Activated CD4-positive, alpha-beta T cell treated with anti-CD3 and anti-CD28 coated beads, Interleukin-2, amount 10 ng/mL, durations not matched to agents 24 days and 14 days (primary cell): Measurements from ENCODE around the gene SLC23A2. TPM values are rescaled to one million over a fixed set of nuclear protein-coding genes. Genes with fewer than 3 reads are reported as not detected.
A peak's percentile ranks its signal among the peaks of the same experiment; 100 is the strongest.
"Not testable (repeated sequence)": the region's sequence is repeated elsewhere in the genome, so short reads cannot be mapped to it uniquely, and the experiment has no call there.

Experiments used
- DNase-seq: peaks from one replicate; pipeline ENCODE4 v3.0.0; 2022
- H3K27ac Mint-ChIP-seq: one replicate; pipeline ENCODE4 v1.8.0; 2022; ENCODE audit warnings: mild to moderate bottlenecking, mixed read lengths
- H3K27me3 Mint-ChIP-seq: one replicate; pipeline ENCODE4 v1.8.0; 2022; ENCODE audit warnings: mixed read lengths
- H3K36me3 Mint-ChIP-seq: one replicate; pipeline ENCODE4 v1.8.0; 2022; ENCODE audit warnings: low read depth, mild to moderate bottlenecking, mixed read lengths
- H3K4me1 Mint-ChIP-seq: one replicate; pipeline ENCODE4 v1.8.0; 2021; ENCODE audit warnings: mixed read lengths
- H3K4me3 Mint-ChIP-seq: one replicate; pipeline ENCODE4 v1.8.0; 2022; ENCODE audit warnings: mild to moderate bottlenecking, moderate library complexity, mixed read lengths
- H3K9me3 Mint-ChIP-seq: one replicate; pipeline ENCODE4 v1.8.0; 2021; ENCODE audit warnings: mixed read lengths
- intact Hi-C: fragments of 100-400 bp; cut with micrococcal nuclease; formaldehyde crosslinking; loops from one replicate; pipeline ENCODE4 v1.15.1; 2023
- total RNA-seq: library from RNA; stranded (reverse); gene quantifications from 2 replicates; pipeline ENCODE4 v1.2.3, GENCODE V29; 2022

The SLC23A2 gene
- total RNA-seq, 1 donor from 2014 or later, result 26.9 TPM

DNA sequence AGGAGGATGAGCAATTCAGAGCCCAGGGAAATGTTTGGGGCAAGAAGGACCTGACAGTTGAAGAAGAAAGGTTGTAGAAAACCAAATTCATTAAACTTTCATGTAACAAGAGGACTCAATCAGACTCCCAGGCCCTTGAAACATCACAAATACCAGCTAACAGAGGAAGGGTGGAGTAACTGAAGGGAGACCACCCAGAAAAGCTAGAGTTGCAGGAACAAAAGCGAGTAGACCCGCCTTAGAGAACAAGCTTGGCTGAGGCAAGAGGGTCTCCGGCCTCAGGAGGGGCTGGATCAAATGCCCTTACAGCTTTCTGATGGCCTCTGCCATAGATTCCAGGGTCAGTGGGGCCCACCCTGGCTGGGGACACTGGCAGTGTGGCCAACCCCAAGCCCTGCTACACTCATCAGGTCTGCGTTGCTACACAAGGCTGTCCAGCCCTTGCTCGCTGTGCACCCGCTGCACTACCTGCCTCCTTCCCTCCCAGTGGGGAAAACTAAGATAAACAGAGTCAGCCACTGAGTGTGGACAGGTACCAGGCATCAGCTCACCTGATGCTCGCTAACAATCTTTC is 110.0 kb downstream of the SLC23A2 start:
- no peak overlapping the region for H3K4me3 Mint-ChIP-seq
- H3K36me3 Mint-ChIP-seq, result peaks cover 13% of the 10 kb centered on the region
- no peak overlapping the region for H3K27ac Mint-ChIP-seq
- intact Hi-C loops, result no loop called here
- peaks cover 6% of the 10 kb centered on the region for H3K4me1 Mint-ChIP-seq
- H3K9me3 Mint-ChIP-seq, result no peaks in the 10 kb centered on the region
- DNase-seq, result no peak
- no peaks in the 10 kb centered on the region for H3K27me3 Mint-ChIP-seq

DNA sequence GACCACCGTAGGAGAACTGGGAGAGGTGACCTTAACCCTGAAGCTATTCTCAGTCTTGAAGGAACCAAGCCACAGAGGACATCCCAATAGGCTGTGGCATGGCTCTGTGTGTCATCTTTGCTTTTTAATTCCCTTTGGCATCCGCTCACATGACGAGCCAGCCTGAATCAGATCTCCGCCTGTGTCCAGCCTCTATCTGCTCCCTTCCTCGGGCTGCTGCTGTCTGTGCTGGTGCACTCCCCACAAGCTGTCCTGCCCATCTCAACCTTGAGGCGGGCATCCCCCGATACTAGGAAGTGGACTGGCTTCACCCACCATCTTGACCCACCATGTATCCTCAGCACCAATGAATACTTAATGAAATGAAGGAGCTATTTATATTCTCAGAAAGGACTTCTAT is 111.9 kb downstream of the SLC23A2 start:
- H3K27ac Mint-ChIP-seq, result no peak overlapping the region
- no peak for DNase-seq
- peaks cover 3% of the 10 kb centered on the region for H3K4me1 Mint-ChIP-seq
- H3K9me3 Mint-ChIP-seq, result no peaks in the 10 kb centered on the region
- intact Hi-C loops, result no loop called here
- H3K4me3 Mint-ChIP-seq, result no peak overlapping the region
- H3K36me3 Mint-ChIP-seq, result peaks cover 16% of the 10 kb centered on the region
- H3K27me3 Mint-ChIP-seq, result no peaks in the 10 kb centered on the region

DNA sequence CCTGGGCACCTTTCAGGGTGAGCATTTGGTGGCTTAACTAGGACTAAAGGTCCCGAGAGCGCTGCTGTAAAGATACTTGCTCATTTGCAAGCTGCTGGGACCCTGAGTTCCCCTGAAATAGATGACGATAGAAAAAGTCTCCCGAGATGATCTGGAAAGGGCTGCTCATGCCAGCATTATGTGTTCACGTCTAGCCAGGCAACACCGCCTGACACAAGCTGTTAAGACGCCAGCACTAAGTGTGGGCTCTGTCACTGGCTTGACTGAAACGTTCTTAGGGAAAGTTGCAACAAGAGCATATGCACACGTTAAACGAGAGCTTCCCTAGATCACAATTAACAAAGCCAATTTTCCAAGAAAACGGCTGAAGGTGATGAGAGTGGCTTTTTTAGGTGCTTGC is 113.7 kb downstream of the SLC23A2 start:
- no peak for DNase-seq
- no peaks in the 10 kb centered on the region for H3K27me3 Mint-ChIP-seq
- H3K4me1 Mint-ChIP-seq, result peaks cover under 1% of the 10 kb centered on the region
- H3K9me3 Mint-ChIP-seq, result no peaks in the 10 kb centered on the region
- no peak overlapping the region for H3K4me3 Mint-ChIP-seq
- peaks cover 23% of the 10 kb centered on the region for H3K36me3 Mint-ChIP-seq
- no peak overlapping the region for H3K27ac Mint-ChIP-seq
- intact Hi-C loops, result no loop called here

GRCh38 chr20:4886771-4887527 is 114.4 kb downstream of the SLC23A2 start:
- no peaks in the 10 kb centered on the region for H3K4me1 Mint-ChIP-seq
- intact Hi-C loops, result no loop called here
- no peak overlapping the region for H3K27ac Mint-ChIP-seq
- H3K27me3 Mint-ChIP-seq, result no peaks in the 10 kb centered on the region
- H3K36me3 Mint-ChIP-seq, result peaks cover 23% of the 10 kb centered on the region
- no peaks in the 10 kb centered on the region for H3K9me3 Mint-ChIP-seq
- no peak overlapping the region for H3K4me3 Mint-ChIP-seq
- no peak for DNase-seq

- Mint-ChIP-seq H3K27ac (no peak overlapping the region), H3K9me3 (no peaks in the 10 kb centered on the region), H3K36me3 (peaks cover 32% of the 10 kb centered on the region), H3K4me1 (peaks cover 3% of the 10 kb centered on the region), H3K4me3 (no peak overlapping the region), H3K27me3 (no peaks in the 10 kb centered on the region)
- intact Hi-C loops, result no loop called here
- no peak for DNase-seq
Observed at GRCh38 chr20:4885877-4886276, 115.4 kb downstream of the SLC23A2 start.

DNA sequence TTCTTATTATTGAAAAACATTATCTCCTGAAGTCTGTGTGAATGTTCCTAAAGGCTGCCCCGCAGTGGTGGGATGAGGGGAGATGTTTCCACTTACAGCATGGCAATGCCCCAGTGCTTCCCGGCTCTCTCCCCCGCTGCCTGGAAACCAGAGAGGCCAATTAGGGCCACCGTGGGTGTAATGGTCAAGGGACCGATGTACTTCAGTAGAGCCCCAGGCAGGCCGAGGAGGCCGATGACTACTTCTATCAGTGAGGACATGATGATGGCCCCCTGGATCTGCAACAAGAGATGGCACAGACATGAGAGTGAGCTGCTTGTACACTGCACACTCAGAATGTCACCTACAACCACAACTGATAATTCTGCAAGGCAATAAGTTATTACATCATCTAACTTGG is 117.8 kb downstream of the SLC23A2 start:
- H3K9me3 Mint-ChIP-seq, result no peaks in the 10 kb centered on the region
- H3K27ac Mint-ChIP-seq, result no peak overlapping the region
- no peaks in the 10 kb centered on the region for H3K27me3 Mint-ChIP-seq
- H3K4me3 Mint-ChIP-seq, result no peak overlapping the region
- peaks cover 40% of the 10 kb centered on the region for H3K36me3 Mint-ChIP-seq
- peaks cover 6% of the 10 kb centered on the region for H3K4me1 Mint-ChIP-seq
- intact Hi-C loops, result no loop called here
- no peak for DNase-seq

- no peak for DNase-seq
- intact Hi-C loops, result no loop called here
- peaks cover 40% of the 10 kb centered on the region for H3K36me3 Mint-ChIP-seq
- H3K9me3 Mint-ChIP-seq, result no peaks in the 10 kb centered on the region
- no peak overlapping the region for H3K4me3 Mint-ChIP-seq
- H3K27me3 Mint-ChIP-seq, result no peaks in the 10 kb centered on the region
- H3K27ac Mint-ChIP-seq, result no peak overlapping the region
- peaks cover 6% of the 10 kb centered on the region for H3K4me1 Mint-ChIP-seq
Observed at GRCh38 chr20:4883051-4883450, 118.3 kb downstream of the SLC23A2 start.

DNA sequence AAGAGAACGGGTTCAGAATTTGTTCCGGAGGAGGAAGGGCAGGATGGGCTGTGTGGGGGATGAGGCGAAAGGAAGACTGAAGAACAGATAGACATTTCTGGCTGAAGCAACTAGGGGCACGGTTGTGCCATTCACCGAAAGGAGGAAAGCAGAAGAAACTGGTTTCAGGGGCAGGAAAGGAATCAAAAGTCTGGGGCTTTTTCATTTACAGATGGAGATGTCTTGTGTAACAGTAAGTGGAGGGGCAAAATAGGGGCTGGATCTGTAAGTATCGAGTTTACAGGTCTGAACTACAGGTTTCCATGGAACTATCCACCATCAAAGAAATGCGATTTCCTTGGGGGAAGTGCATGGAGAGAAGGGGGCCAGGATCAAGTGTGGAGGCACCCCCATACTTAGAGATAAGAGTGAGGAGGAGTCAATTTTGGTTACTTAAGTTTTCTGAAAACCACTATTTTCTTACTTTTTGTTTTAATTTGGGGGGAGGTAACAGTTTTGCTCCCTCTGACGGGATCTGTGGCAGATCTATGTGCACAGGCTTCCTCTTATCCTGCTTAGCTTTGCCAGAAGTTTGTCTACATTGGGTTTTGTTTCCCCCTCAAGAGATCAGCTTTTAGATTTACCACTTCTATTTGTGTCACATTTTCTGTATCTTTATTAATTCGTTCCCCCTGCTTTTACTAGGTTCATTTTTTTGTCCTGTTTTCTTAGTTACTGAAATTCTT is 120.1 kb downstream of the SLC23A2 start:
- no peak for DNase-seq
- peak overlapping the region; percentile 14 for H3K27ac Mint-ChIP-seq
- peaks cover 6% of the 10 kb centered on the region for H3K4me1 Mint-ChIP-seq
- H3K36me3 Mint-ChIP-seq, result peaks cover 40% of the 10 kb centered on the region
- no peak overlapping the region for H3K4me3 Mint-ChIP-seq
- H3K9me3 Mint-ChIP-seq, result no peaks in the 10 kb centered on the region
- no peaks in the 10 kb centered on the region for H3K27me3 Mint-ChIP-seq
- intact Hi-C loops, result no loop called here

- Mint-ChIP-seq H3K4me1 (peaks cover 6% of the 10 kb centered on the region), H3K27me3 (no peaks in the 10 kb centered on the region), H3K27ac (peak overlapping the region; percentile 15)
Observed at GRCh38 chr20:4880051-4880450, 121.3 kb downstream of the SLC23A2 start.

DNA sequence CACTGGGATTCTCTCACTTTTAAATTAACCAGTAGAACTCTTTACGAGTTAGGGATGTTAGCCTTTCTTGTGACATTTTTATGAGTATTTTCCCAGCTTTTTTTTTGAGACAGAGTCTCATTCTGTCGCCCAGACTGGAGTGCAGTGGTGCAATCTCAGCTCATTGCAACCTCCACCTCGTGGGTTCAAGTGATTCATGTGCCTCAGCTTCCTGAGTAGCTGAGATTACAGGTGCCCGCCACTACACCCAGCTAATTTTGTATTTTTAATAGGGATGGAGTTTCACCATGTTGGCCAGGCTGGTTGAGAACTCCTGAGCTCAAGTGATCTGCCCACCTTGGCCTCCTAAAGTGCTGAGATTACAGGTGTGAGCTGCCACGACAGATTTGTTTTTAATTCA is 123.2 kb downstream of the SLC23A2 start:
- H3K36me3 Mint-ChIP-seq, result peaks cover 38% of the 10 kb centered on the region
- intact Hi-C loops, H3K27ac Mint-ChIP-seq, H3K9me3 Mint-ChIP-seq, H3K4me1 Mint-ChIP-seq, H3K4me3 Mint-ChIP-seq, DNase-seq, H3K27me3 Mint-ChIP-seq: not testable (repeated sequence)

More at GRCh38 chr20:4880051-4880450, 121.3 kb downstream of the SLC23A2 start:
- Mint-ChIP-seq H3K36me3 (peaks cover 42% of the 10 kb centered on the region), H3K9me3 (no peaks in the 10 kb centered on the region), H3K4me3 (no peak overlapping the region)
- intact Hi-C loops, result no loop called here
- DNase-seq, result no peak

DNA sequence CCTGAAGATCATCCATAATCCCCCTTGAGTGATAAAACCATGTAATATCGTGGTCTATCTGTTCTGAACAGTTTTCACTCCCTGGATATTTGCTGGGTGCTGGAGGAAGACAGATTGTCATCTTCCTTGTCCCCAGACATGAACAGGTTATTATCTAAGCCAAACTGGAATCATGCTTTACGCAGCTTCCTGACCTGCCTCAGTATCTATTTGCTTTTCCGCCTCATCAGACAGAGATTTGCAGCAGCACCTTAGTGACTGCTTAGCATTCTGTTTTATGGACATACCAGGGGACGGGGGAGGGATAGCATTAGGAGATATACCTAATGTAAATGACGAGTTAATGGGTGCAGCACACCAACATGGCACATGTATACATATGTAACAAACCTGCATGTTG is 124.6 kb downstream of the SLC23A2 start:
- Mint-ChIP-seq H3K4me3 (no peak overlapping the region), H3K9me3 (no peaks in the 10 kb centered on the region), H3K36me3 (peaks cover 40% of the 10 kb centered on the region), H3K27me3 (no peaks in the 10 kb centered on the region), H3K4me1 (peaks cover 6% of the 10 kb centered on the region), H3K27ac (no peak overlapping the region)
- no peak for DNase-seq
- intact Hi-C loops, result no loop called here

DNA sequence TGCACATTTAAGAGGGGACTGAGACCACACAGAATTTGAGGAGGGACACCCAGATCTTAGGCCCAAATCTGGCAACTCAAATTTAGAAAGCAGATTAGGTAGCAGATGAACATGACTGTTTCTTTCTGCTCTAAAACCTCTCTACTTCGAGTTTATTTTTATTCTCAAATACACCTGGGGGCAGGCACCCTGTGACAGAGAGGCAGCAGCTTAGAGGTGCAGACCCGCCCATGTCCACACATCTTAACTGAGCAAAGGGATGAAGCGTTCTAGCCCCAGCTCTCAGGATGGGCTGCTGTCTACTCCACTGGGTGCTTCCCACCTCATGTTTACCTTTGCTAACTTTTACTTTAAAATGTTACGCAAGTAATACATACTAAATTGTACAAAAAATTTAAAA is 125.0 kb downstream of the SLC23A2 start:
- H3K4me1 Mint-ChIP-seq, result peaks cover 3% of the 10 kb centered on the region
- no peaks in the 10 kb centered on the region for H3K27me3 Mint-ChIP-seq
- no peaks in the 10 kb centered on the region for H3K9me3 Mint-ChIP-seq
- H3K4me3 Mint-ChIP-seq, result no peak overlapping the region
- H3K27ac Mint-ChIP-seq, result no peak overlapping the region
- H3K36me3 Mint-ChIP-seq, result peaks cover 36% of the 10 kb centered on the region
- DNase-seq, result no peak
- intact Hi-C loops, result no loop called here

DNA sequence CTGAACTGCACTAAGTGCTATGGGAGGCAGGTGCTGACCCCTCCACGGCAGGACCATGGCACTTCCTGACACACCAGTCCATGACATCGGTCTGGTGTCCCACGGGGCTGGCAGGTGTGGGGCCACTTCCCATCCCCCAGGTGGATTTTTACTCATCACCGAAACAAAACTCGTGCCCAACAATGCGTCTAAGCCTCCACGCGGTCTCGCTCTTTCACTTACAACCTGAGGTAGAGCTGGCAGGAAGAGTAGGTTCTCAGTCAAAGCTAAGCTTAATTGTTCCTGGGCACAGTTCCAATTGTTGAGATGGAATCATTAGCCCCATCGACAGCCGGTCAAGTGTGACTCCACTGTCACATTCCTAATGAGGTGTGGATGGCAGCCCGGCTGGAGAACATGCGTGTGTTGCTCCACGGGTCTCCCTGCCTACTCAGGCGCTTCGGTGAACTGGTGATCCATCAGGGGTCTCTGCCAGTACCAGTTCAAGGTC is 125.7 kb downstream of the SLC23A2 start:
- no peak overlapping the region for H3K4me3 Mint-ChIP-seq
- H3K9me3 Mint-ChIP-seq, result no peaks in the 10 kb centered on the region
- H3K4me1 Mint-ChIP-seq, result peaks cover 3% of the 10 kb centered on the region
- H3K27me3 Mint-ChIP-seq, result no peaks in the 10 kb centered on the region
- intact Hi-C loops, result no loop called here
- H3K27ac Mint-ChIP-seq, result no peak overlapping the region
- no peak for DNase-seq
- H3K36me3 Mint-ChIP-seq, result peaks cover 36% of the 10 kb centered on the region

DNA sequence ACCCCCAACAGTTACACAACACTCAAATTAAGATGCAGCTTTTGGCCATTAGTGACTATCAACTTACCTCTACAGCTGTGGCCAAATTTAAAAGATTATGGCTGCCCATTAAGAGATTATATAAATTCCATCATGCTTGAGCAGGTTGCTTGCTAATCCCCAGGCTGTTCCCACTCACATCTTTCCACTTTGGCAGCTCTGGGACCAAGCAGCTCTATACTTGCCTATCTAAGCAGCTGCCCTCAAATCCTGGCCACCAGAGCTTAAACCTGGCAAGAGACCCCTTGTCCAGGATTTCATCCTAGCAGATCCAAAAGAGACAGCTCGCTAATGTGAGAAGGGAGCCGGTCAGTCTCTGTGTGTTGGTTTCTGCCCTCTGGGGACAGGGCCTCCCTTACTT is 127.9 kb downstream of the SLC23A2 start:
- intact Hi-C loops, result no loop called here
- DNase-seq, result no peak
- no peaks in the 10 kb centered on the region for H3K27me3 Mint-ChIP-seq
- H3K4me1 Mint-ChIP-seq, result peaks cover 8% of the 10 kb centered on the region
- no peaks in the 10 kb centered on the region for H3K9me3 Mint-ChIP-seq
- no peak overlapping the region for H3K27ac Mint-ChIP-seq
- H3K4me3 Mint-ChIP-seq, result no peak overlapping the region
- peaks cover 28% of the 10 kb centered on the region for H3K36me3 Mint-ChIP-seq
